Activated CD4-positive, alpha-beta T cell treated with anti-CD3 and anti-CD28 coated beads for 1 hour (primary cell): ENCODE measurements around the gene PFKFB3.
A peak's percentile ranks its signal among the peaks of the same experiment; 100 is the strongest.
"Not testable (repeated sequence)": the region's sequence is repeated elsewhere in the genome, so short reads cannot be mapped to it uniquely, and the experiment has no call there.

Experiments used
- DNase-seq: peaks from one replicate; pipeline ENCODE4 v3.0.0-alpha.2; 2020

The PFKFB3 gene

GRCh38 chr10:6275022-6275997 lies 72.6 kb downstream of the PFKFB3 start:
- DNase-seq: peak; percentile 82

- no peak for DNase-seq
These were observed 73.6 kb downstream of the PFKFB3 start for GRCh38 chr10:6276356-6276755.

- no peak for DNase-seq
These were observed 75.9 kb downstream of the PFKFB3 start for GRCh38 chr10:6278519-6279120.

- no peak for DNase-seq
These were observed 77.0 kb downstream of the PFKFB3 start for GRCh38 chr10:6279540-6280267.

- DNase-seq: no peak
These were observed 77.6 kb downstream of the PFKFB3 start for GRCh38 chr10:6280291-6280690.

GRCh38 chr10:6282454-6282958 lies 79.8 kb downstream of the PFKFB3 start:
- DNase-seq: no peak

GRCh38 chr10:6283655-6284054 lies 80.9 kb downstream of the PFKFB3 start:
- DNase-seq: no peak

GRCh38 chr10:6290621-6291020 lies 87.9 kb downstream of the PFKFB3 start:
- DNase-seq: not testable (repeated sequence)

GRCh38 chr10:6292741-6293151 lies 90.0 kb downstream of the PFKFB3 start:
- no peak for DNase-seq

- not testable (repeated sequence) for DNase-seq
These were observed 93.7 kb downstream of the PFKFB3 start for GRCh38 chr10:6296425-6296824.

- DNase-seq: no peak
These were observed 94.1 kb downstream of the PFKFB3 start for GRCh38 chr10:6296828-6297251.

- DNase-seq: no peak
These were observed 94.8 kb downstream of the PFKFB3 start for GRCh38 chr10:6297522-6297921.

- DNase-seq: no peak
These were observed 95.2 kb downstream of the PFKFB3 start for GRCh38 chr10:6297951-6298381.

- no peak for DNase-seq
These were observed 95.7 kb downstream of the PFKFB3 start for GRCh38 chr10:6298428-6298827.

- DNase-seq: no peak
These were observed 96.5 kb downstream of the PFKFB3 start for GRCh38 chr10:6299234-6299633.

GRCh38 chr10:6299743-6300105 lies 97.0 kb downstream of the PFKFB3 start:
- DNase-seq: no peak

- DNase-seq: no peak
These were observed 97.5 kb downstream of the PFKFB3 start for GRCh38 chr10:6300106-6300783.

GRCh38 chr10:6300784-6301460 lies 98.2 kb downstream of the PFKFB3 start:
- DNase-seq: no peak

- no peak for DNase-seq
These were observed 98.8 kb downstream of the PFKFB3 start for GRCh38 chr10:6301488-6302075.
